GM21367 (cell line): ENCODE measurements around the gene UFM1.
A peak's percentile ranks its signal among the peaks of the same experiment; 100 is the strongest.
"Not testable (repeated sequence)": the region's sequence is repeated elsewhere in the genome, so short reads cannot be mapped to it uniquely, and the experiment has no call there.

Experiments used
- ATAC-seq: cut with Tn5 transposase; IDR thresholded peaks from one replicate; pipeline ENCODE4 v1.9.1; 2021; ENCODE audit not compliant: unreplicated experiment

Gene UFM1

DNA sequence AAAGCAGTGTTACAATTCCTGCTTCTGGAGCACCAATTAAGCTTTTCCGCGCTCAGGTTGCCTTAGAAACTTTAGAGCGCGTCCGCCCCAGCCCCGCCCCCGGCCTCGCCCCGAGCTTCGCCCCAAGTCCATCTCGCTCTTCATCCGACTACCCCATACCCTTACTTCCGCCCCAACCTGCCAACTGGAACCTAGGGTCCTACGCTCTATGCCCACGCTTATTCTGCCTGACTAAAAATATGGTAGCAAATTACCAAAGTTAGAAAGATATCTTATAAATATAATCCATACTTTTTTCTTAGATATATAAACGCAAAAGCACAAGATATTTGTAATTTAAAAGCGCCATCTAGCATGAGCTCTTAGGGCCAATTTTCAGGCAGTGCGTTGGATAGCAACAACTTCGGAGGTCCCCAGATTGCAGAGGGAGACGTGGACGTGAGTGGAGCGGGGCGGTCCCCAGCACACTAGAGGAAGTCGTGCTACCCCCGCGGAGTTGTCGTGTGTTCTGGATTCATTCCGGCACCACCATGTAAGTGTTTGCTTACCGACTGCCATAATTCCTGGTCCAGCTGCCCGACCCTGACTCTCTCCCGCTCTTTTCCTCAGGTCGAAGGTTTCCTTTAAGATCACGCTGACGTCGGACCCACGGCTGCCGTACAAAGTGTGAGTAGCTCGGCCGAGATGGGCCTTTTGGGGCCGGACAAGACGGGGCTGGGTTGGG is at the start of gene UFM1:
Gene UFM1 (plus strand): TSS at position 462 of the 724 bp plus-strand sequence. CDS start 69 bp downstream, at position 531.
- ATAC-seq: peak; percentile 94

DNA sequence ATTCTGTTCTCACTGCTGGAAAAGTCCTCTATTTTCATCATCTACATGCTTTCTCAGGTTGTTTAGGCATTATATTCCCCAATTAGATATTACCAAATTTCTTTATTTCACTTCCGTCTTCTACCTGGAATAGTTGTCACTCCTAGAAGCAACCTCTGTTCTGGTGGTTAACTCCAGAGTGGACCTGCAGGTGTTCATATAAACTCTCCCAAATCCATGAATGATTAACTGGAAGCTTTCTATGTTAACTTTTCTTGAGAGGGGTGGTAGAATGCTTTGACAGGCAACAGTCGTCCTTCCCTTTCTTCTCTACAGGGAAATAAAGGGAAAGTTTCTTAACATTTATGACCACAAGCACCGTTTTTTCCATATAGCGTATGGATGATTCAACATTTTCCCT is 48.4 kb upstream of the UFM1 start:
- ATAC-seq: no peak

GRCh38 chr13:38303816-38304320 is 45.8 kb upstream of the UFM1 start:
- no peak for ATAC-seq

GRCh38 chr13:38308736-38309135 is 40.9 kb upstream of the UFM1 start:
- ATAC-seq: no peak

- no peak for ATAC-seq
Observed at GRCh38 chr13:38309397-38309796, 40.3 kb upstream of the UFM1 start.

GRCh38 chr13:38311175-38311574 is 38.5 kb upstream of the UFM1 start:
- ATAC-seq: not testable (repeated sequence)

DNA sequence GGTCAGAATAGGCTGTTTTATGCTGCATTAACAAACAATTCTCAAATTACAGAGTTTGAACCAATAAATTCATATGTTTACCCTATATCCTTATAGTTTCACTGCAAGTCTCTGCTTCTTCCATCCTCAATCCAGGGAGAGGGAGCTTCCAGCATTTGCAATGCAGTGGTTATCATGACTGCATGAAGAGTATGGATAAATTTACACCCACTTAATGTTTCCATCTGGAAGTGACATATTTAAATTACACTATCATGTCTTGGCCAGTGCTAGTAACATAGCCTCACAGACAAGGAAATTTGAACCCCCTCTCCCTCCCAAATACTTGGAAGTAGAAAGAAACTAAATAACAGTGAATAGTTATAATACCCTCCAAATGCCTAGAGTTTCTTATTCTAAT is 33.5 kb upstream of the UFM1 start:
- no peak for ATAC-seq

- ATAC-seq: no peak
Observed at GRCh38 chr13:38321654-38322053, 28.0 kb upstream of the UFM1 start.

GRCh38 chr13:38325426-38325825 is 24.2 kb upstream of the UFM1 start:
- no peak for ATAC-seq

DNA sequence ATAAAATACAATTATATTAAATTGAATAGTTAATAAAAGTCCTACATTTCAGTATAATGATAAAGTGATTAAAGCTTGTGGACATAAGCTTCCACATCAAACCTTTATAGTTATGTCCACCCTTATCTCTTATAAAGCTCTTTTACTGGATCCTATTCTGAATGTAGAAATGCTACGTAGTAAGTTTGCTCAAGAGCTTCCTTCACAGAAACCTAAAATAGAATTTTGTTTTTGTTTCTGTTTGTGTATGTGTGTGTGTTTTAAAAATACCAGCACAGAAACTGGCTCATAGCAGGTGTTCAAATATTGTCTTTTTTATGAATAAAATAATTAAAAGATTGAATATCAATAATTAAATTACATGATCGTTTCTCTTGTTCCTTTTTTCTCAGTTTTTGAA is 21.0 kb upstream of the UFM1 start:
- ATAC-seq: no peak

GRCh38 chr13:38334845-38335244 is 14.8 kb upstream of the UFM1 start:
- no peak for ATAC-seq

DNA sequence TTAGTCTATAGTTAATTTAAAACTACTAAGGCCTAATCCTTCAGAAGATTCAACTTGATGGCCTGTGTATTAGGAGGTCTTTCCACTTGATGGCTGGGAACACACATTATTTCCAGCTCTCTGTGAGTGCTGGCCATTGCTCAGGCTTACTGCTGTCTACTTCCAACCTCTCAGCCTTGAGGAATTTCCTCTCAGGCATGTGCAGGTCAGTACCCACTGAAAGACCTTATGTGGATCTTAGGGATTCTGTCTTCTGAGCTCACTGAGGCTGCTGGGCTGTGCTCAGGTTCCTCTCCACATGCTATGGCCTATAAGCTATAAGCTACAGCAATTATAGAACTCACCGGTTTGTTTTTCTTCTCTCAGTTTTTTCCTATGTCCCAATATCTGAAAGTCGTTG is 11.6 kb upstream of the UFM1 start:
- no peak for ATAC-seq

DNA sequence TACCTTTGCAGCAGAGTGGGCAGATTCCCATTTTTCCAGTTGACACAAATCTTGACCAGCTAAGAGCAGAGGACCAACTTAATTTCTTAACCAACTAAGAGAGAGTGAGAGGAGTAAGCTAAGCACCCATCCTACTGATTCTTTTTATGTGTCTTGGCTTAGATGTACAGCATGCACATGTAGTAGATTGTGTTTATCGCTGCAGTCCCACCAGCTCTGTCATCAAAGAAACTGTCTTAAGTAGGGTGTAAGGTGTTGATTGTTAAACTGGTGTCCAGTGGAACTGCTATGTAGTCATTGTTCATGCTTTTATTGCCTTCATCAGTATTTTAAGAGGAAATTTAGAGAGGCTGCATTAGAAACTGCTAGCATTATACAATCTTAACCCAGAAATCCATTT is 9.0 kb upstream of the UFM1 start:
- ATAC-seq: no peak

- no peak for ATAC-seq
Observed at GRCh38 chr13:38341149-38341692, 8.4 kb upstream of the UFM1 start.

- ATAC-seq: no peak
Observed at GRCh38 chr13:38346764-38347163, 2.9 kb upstream of the UFM1 start.

GRCh38 chr13:38348861-38349389 is 726 bp upstream of the UFM1 start:
- peak; percentile 10 for ATAC-seq

GRCh38 chr13:38350114-38350617 is 515 bp downstream of the UFM1 start:
- peak; percentile 22 for ATAC-seq

DNA sequence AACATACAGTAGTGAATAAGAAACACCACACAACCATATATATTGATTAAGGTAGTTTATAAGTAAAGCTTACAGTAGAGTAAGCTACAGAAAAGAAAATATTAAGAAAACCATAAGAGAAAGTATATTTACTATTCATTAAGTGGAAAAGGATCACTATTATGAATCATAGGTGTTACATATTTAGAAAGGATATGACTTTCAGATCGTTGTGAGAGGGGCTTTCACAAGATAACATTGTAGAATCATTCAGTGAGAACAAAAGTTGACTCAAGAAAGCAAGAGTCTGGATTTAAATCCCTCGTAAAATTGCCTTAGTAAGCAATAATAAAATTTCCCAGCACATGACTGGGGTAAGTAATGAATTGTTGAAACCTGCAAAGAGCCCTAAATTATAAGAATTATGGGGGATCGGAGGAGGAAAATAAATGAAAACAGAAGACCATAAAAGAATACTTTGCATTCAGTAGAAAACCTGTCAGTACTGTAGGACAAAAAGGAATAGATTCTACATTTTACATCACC is 6.0 kb downstream of the UFM1 start:
- ATAC-seq: no peak

GRCh38 chr13:38358684-38359083 is 9.0 kb downstream of the UFM1 start:
- no peak for ATAC-seq

GRCh38 chr13:38361542-38362262 is 12.1 kb downstream of the UFM1 start:
- no peak for ATAC-seq

- no peak for ATAC-seq
Observed at GRCh38 chr13:38363219-38363618, 13.6 kb downstream of the UFM1 start.
